ENCODE data around the gene FRMD6.

The FRMD6 gene

GRCh38 chr14:51651388-51652167 lies at the start of gene FRMD6:
Gene FRMD6, plus strand, starts transcription at chr14:51651910. Its CDS starts 37,927 bp downstream, at chr14:51689837.
- DNase-seq = peak; percentile 54 to 67 (median 64)

GRCh38 chr14:51602310-51602709 lies 49.4 kb upstream of the FRMD6 start:
- no peak for DNase-seq

GRCh38 chr14:51603495-51603894 lies 48.2 kb upstream of the FRMD6 start:
- no peak for DNase-seq

GRCh38 chr14:51604073-51604472 lies 47.6 kb upstream of the FRMD6 start:
- DNase-seq = no peak

- DNase-seq = no peak
Measured at GRCh38 chr14:51605575-51605974, 46.1 kb upstream of the FRMD6 start.

- no peak for DNase-seq
Measured at GRCh38 chr14:51607711-51608110, 44.0 kb upstream of the FRMD6 start.

GRCh38 chr14:51609251-51609954 lies 42.3 kb upstream of the FRMD6 start:
- DNase-seq = no peak

GRCh38 chr14:51609955-51610283 lies 41.8 kb upstream of the FRMD6 start:
- DNase-seq = no peak

- DNase-seq = no peak
Measured at GRCh38 chr14:51610771-51611170, 40.9 kb upstream of the FRMD6 start.

GRCh38 chr14:51612449-51612848 lies 39.3 kb upstream of the FRMD6 start:
- no peak for DNase-seq

GRCh38 chr14:51613416-51613815 lies 38.3 kb upstream of the FRMD6 start:
- no peak for DNase-seq

GRCh38 chr14:51614707-51615106 lies 37.0 kb upstream of the FRMD6 start:
- no peak for DNase-seq

GRCh38 chr14:51616256-51616655 lies 35.5 kb upstream of the FRMD6 start:
- DNase-seq = no peak

GRCh38 chr14:51616724-51617409 lies 34.8 kb upstream of the FRMD6 start:
- no peak for DNase-seq

- no peak for DNase-seq
Measured at GRCh38 chr14:51619561-51619960, 32.1 kb upstream of the FRMD6 start.

- DNase-seq = no peak
Measured at GRCh38 chr14:51620056-51620455, 31.7 kb upstream of the FRMD6 start.

- no peak for DNase-seq
Measured at GRCh38 chr14:51621654-51622053, 30.1 kb upstream of the FRMD6 start.

GRCh38 chr14:51622376-51622775 lies 29.3 kb upstream of the FRMD6 start:
- DNase-seq = no peak

GRCh38 chr14:51624955-51625569 lies 26.6 kb upstream of the FRMD6 start:
- DNase-seq = no peak

GRCh38 chr14:51626185-51626584 lies 25.5 kb upstream of the FRMD6 start:
- no peak for DNase-seq

GRCh38 chr14:51626788-51627187 lies 24.9 kb upstream of the FRMD6 start:
- DNase-seq = no peak

GRCh38 chr14:51627313-51627712 lies 24.4 kb upstream of the FRMD6 start:
- DNase-seq = no peak

GRCh38 chr14:51628238-51628637 lies 23.5 kb upstream of the FRMD6 start:
- DNase-seq = no peak

GRCh38 chr14:51630987-51631386 lies 20.7 kb upstream of the FRMD6 start:
- no peak for DNase-seq

Measured in activated CD4-positive, CD25-positive, alpha-beta regulatory T cell (primary cell).